SU-DHL-6 (cell line): ENCODE measurements around the gene RALGAPA1.

Source experiments
- EZH2phosphoT487 ChIP-seq: fragments of 200-600 bp; sonication (generic), shearing (Covaris generic); conservative IDR thresholded peaks from 2 replicates; pipeline ENCODE4 v1.6.1; 2018; ENCODE audit warnings: mild to moderate bottlenecking, antibody characterized with exemption, low read length, moderate library complexity, mixed read lengths
- TF ChIP-seq, protein P1 (sequence below): fragments of 200-600 bp; sonication (generic); IDR thresholded peaks from one replicate; pipeline ENCODE4 v1.5.1; 2017; ENCODE audit warnings: antibody characterized with exemption, mild to moderate bottlenecking, low read length, moderate library complexity; ENCODE audit not compliant: insufficient read depth, poor library complexity, severe bottlenecking

DNA sequence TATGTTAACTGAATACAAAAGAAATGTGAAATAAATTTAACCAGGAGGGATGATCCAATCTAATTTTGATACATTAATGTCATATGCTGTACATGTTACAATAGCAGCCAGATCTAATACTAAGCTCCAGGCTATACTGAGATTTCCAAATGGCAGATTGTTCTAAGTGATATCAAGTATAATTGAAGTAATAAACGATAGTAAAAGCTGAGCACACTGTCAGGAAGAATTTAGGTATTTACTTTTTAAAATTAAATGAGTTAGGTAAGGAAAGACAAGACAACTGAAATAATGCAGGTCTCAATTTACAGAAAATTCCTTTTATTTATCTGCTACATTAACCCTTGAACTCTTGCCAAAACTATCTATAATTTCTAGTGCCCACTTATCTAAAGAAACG is 235.2 kb downstream of the RALGAPA1 start:
- TF ChIP-seq, protein P1, sequence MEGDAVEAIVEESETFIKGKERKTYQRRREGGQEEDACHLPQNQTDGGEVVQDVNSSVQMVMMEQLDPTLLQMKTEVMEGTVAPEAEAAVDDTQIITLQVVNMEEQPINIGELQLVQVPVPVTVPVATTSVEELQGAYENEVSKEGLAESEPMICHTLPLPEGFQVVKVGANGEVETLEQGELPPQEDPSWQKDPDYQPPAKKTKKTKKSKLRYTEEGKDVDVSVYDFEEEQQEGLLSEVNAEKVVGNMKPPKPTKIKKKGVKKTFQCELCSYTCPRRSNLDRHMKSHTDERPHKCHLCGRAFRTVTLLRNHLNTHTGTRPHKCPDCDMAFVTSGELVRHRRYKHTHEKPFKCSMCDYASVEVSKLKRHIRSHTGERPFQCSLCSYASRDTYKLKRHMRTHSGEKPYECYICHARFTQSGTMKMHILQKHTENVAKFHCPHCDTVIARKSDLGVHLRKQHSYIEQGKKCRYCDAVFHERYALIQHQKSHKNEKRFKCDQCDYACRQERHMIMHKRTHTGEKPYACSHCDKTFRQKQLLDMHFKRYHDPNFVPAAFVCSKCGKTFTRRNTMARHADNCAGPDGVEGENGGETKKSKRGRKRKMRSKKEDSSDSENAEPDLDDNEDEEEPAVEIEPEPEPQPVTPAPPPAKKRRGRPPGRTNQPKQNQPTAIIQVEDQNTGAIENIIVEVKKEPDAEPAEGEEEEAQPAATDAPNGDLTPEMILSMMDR: no peak
- TF ChIP-seq EZH2phosphoT487: no peak
